ENCODE results near the gene SPOCK1.

The SPOCK1 gene

DNA sequence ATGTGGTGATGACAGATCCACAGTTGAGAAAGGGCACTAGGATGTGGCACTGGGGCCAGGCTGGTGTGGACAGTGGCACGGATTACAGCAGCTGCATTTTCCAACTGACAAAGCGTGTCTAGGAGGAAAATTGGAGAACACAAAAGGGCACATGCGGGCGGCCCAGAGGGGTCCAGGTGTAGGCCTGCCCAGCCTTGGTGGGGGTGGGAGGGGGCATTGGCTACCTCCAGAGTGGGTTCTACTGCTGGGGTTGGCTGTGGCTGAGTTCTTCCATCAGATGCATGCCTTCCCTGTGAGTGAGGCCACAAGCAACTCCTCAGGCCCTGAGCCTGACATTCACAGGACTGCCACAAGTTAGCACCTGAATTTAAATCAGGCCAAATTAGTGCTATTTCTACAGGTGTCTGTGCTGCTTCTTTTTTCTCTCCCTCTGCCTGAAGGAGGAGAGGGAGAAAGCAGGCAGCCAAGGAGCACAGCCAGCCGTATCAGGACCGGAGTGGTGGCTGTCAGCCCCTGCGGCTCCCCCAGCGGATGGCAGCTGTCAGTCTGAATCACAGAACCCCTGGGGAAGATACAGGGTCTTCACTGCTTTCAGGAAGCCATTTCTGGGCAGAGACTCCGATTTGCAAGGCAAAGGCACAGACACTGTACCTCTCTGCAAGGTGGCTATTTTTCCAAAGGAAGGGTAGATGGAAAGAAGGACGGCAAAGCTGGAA is 464.2 kb downstream of the SPOCK1 start:
- no peak for DNase-seq (ENCODE audit: low read depth in 2 of 2)
- TF ChIP-seq CTCF (IDR thresholded peaks at IDR 0.05; ENCODE audit: low read depth, low read length), result no peak
- no peak overlapping the region for H3K4me3 ChIP-seq (replicated peaks in 1 of 2; ENCODE audit: low read depth in 2 of 2, low read length in 2 of 2)

DNA sequence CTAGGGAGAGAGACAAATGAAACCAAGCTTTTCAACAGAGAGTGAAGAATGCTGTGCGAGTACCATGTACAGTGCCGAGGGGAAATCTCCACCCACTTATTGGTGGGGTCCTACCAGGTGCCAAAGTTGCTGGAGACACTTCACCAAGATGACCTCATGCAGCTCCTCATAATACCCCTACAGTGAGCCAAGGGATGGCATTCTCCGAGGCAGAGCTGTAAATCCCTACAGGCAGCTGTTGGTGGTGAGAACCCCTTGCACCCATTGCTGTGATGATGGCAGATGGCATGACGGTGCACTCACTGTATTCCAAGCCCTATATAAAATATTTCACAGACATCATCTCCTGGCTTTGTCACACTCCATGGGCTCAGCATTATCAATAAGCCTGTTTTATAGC is 464.9 kb downstream of the SPOCK1 start:
- H3K4me3 ChIP-seq (replicated peaks in 1 of 2; ENCODE audit: low read depth in 2 of 2, low read length in 2 of 2), result no peak overlapping the region
- DNase-seq (ENCODE audit: low read depth in 2 of 2), result no peak
- TF ChIP-seq CTCF (IDR thresholded peaks at IDR 0.05; ENCODE audit: low read depth, low read length), result no peak

DNA sequence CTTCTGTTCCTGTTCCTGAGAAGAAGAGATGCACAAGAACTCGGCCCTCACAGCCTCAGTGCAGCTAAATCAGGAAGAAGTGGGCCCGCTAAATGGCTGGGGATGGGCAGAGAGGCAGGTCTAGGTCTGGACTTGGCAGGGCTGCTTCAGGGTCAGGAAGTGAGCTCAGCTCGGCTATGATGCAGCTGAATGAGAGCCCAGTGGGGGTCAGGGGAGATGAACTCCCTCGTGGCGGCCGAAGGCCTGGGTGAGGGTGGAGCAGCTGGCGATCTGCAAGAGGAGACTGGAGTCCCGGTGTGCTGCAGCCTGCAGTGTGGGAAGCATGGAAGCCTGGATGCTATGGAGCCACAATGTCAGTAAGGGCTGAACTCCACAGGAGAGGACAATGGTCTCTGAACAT is 466.2 kb downstream of the SPOCK1 start:
- DNase-seq (ENCODE audit: low read depth in 2 of 2), result peak; percentile 41 to 53
- H3K4me3 ChIP-seq (replicated peaks in 1 of 2; ENCODE audit: low read depth in 2 of 2, low read length in 2 of 2), result no peak overlapping the region
- TF ChIP-seq CTCF (IDR thresholded peaks at IDR 0.05; ENCODE audit: low read depth, low read length), result no peak

GRCh38 chr5:137027758-137028157 is 471.4 kb downstream of the SPOCK1 start:
- no peak for TF ChIP-seq CTCF (IDR thresholded peaks at IDR 0.05; ENCODE audit: low read depth, low read length)
- no peak overlapping the region for H3K4me3 ChIP-seq (replicated peaks in 1 of 2; ENCODE audit: low read depth in 2 of 2, low read length in 2 of 2)
- no peak for DNase-seq (ENCODE audit: low read depth in 2 of 2)

- DNase-seq (ENCODE audit: low read depth in 2 of 2), result no peak
- H3K4me3 ChIP-seq (replicated peaks in 1 of 2; ENCODE audit: low read depth in 2 of 2, low read length in 2 of 2), result no peak overlapping the region
- no peak for TF ChIP-seq CTCF (IDR thresholded peaks at IDR 0.05; ENCODE audit: low read depth, low read length)
These were observed 472.8 kb downstream of the SPOCK1 start for GRCh38 chr5:137026296-137026695.

GRCh38 chr5:137024044-137024443 is 475.1 kb downstream of the SPOCK1 start:
- no peak for DNase-seq (ENCODE audit: low read depth in 2 of 2)
- no peak for TF ChIP-seq CTCF (IDR thresholded peaks at IDR 0.05; ENCODE audit: low read depth, low read length)
- H3K4me3 ChIP-seq (replicated peaks in 1 of 2; ENCODE audit: low read depth in 2 of 2, low read length in 2 of 2), result no peak overlapping the region

DNA sequence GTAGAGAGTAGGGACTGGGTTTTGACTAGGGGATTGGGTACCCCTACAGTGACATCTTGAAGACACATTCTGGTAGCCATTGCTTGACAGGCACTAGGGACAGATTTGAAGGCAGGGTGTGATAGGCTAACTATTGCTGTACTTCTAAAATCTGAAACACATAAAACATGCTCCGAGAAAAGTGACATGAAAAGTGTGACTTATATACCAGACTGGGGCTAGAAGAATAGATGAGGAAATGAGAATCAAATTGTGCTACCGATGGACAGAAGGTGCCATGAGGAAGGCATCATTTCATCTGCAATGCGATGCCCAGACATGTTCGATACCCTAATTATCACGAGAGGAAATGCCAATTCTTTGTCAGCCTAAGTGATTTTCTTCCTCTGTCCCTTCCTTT is 475.8 kb downstream of the SPOCK1 start:
- DNase-seq (ENCODE audit: low read depth in 2 of 2), result no peak
- no peak for TF ChIP-seq CTCF (IDR thresholded peaks at IDR 0.05; ENCODE audit: low read depth, low read length)
- H3K4me3 ChIP-seq (replicated peaks in 1 of 2; ENCODE audit: low read depth in 2 of 2, low read length in 2 of 2), result no peak overlapping the region

All from cardiac fibroblast (primary cell).